ENCODE data around the gene DIP2C.
"Not testable (repeated sequence)": the region's sequence is repeated elsewhere in the genome, so short reads cannot be mapped to it uniquely, and the experiment has no call there.

DIP2C gene

GRCh38 chr10:623477-624311 lies 65.8 kb downstream of the DIP2C start:
- no peak for DNase-seq

- no peak for DNase-seq
Measured at GRCh38 chr10:623014-623413, 66.5 kb downstream of the DIP2C start.

GRCh38 chr10:621981-622740 lies 67.3 kb downstream of the DIP2C start:
- no peak for DNase-seq

- DNase-seq: no peak
Measured at GRCh38 chr10:621513-621912, 68.0 kb downstream of the DIP2C start.

- DNase-seq: no peak
Measured at GRCh38 chr10:620971-621370, 68.5 kb downstream of the DIP2C start.

- DNase-seq: no peak
Measured at GRCh38 chr10:620417-620816, 69.1 kb downstream of the DIP2C start.

GRCh38 chr10:619710-620109 lies 69.8 kb downstream of the DIP2C start:
- no peak for DNase-seq

GRCh38 chr10:618229-618989 lies 71.1 kb downstream of the DIP2C start:
- no peak for DNase-seq

- DNase-seq: no peak
Measured at GRCh38 chr10:617471-617870, 72.0 kb downstream of the DIP2C start.

- no peak for DNase-seq
Measured at GRCh38 chr10:615583-616152, 73.8 kb downstream of the DIP2C start.

GRCh38 chr10:614790-615582 lies 74.5 kb downstream of the DIP2C start:
- no peak for DNase-seq

- DNase-seq: no peak
Measured at GRCh38 chr10:614139-614711, 75.2 kb downstream of the DIP2C start.

- no peak for DNase-seq
Measured at GRCh38 chr10:613271-614138, 76.0 kb downstream of the DIP2C start.

- no peak for DNase-seq
Measured at GRCh38 chr10:612696-613095, 76.8 kb downstream of the DIP2C start.

- not testable (repeated sequence) for DNase-seq
Measured at GRCh38 chr10:610642-611305, 78.7 kb downstream of the DIP2C start.

- DNase-seq: no peak
Measured at GRCh38 chr10:609868-610545, 79.5 kb downstream of the DIP2C start.

GRCh38 chr10:609262-609658 lies 80.2 kb downstream of the DIP2C start:
- DNase-seq: no peak

- no peak for DNase-seq
Measured at GRCh38 chr10:608331-609261, 80.9 kb downstream of the DIP2C start.
